ENCODE measurements around the gene CUL1.

Gene CUL1

DNA sequence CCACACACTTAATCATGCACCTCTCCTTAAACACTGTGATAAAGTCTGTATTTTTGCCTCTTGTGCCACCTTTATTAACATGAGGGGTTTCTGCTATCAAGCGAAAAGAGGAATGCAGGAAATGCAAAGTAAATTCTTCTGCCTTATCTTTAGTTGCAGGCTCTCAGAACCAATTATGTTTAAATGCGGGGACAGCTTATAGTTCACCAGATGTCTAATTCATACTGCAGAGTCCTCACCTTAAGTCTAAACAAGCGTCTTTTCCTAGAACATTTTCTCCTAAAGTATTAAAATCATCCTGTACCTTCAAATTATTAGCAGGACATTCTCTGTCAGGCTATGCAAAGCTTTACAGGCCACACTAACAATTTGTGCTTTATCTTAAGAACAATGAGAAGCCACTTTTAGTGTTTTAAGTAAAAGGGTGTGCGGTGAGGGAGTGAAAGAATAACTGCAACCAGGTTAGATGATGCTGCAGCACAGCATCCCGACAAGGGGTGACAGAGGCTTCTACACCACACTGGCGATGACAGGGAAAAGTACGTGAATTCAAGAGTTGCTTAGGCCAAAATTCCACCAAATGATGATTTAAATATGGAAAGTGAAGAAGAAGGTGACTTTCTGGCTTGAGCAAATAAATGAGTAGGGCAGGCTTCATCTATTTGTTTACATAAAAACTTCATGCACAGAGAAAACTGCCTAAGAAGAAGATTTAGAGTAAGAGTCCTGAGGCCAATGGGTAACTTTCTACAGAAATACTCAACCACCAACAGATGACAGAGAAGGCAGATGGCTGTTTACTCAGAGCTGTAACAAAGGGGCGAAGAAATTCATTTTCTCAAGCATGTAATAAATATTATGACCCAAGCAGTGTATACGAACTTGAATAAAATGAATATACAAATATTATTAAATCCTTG, 149.4 kb downstream of the CUL1 start:
- TF ChIP-seq, protein P1, sequence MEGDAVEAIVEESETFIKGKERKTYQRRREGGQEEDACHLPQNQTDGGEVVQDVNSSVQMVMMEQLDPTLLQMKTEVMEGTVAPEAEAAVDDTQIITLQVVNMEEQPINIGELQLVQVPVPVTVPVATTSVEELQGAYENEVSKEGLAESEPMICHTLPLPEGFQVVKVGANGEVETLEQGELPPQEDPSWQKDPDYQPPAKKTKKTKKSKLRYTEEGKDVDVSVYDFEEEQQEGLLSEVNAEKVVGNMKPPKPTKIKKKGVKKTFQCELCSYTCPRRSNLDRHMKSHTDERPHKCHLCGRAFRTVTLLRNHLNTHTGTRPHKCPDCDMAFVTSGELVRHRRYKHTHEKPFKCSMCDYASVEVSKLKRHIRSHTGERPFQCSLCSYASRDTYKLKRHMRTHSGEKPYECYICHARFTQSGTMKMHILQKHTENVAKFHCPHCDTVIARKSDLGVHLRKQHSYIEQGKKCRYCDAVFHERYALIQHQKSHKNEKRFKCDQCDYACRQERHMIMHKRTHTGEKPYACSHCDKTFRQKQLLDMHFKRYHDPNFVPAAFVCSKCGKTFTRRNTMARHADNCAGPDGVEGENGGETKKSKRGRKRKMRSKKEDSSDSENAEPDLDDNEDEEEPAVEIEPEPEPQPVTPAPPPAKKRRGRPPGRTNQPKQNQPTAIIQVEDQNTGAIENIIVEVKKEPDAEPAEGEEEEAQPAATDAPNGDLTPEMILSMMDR (IDR thresholded peaks at IDR 0.05; ENCODE audit: low read depth, low read length, missing control alignments), result no peak
- Histone ChIP-seq H3K36me3 (replicated peaks) (no peaks in the 10 kb centered on the region), H3K27ac (no peak overlapping the region), H3K27me3 (replicated peaks) (no peaks in the 10 kb centered on the region), H3K4me3 (ENCODE audit: low read depth, low read length) (no peak overlapping the region)
- no peak for DNase-seq
- in situ Hi-C loops (cut with HindIII; ENCODE audit: low pct_ligation_motif_present, low sequenced_read_pairs), result no loop called here

DNA sequence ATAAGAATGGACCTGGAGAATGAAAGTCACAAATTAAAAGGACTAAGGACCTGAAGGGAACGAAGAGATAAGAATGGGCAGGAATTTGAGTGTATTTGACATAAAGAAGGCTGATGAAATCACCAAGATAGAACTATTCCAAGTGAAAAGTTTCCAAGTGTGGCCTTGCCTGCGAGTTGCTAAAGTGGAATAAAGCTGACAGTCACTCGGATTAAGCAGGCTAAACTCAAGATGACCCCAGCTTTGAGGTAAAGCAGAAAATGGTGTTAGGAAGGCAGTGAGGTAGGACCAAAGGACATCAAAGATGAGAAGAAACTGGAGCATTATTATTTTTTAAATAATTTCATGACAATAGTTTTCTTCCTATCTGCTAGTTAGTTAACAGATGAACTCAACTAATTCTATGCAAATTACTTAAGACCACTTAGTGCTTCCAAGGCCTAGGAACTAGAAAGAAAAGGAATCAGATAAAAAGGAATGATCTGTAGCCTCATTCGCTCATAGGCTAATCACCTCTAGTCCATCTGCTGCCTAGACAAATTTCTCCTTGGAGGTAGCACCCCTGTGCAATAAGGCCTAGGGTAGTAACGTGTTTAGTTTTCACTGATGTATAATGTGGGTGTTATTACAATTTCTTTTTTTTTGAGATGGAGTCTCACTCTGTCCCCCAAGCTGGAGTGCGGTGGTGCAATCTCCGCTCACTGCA, 150.8 kb downstream of the CUL1 start:
- no peak for DNase-seq
- in situ Hi-C loops (cut with HindIII; ENCODE audit: low pct_ligation_motif_present, low sequenced_read_pairs), result no loop called here
- no peak overlapping the region for H3K4me3 ChIP-seq (ENCODE audit: low read depth, low read length)
- H3K27me3 ChIP-seq (replicated peaks), result no peaks in the 10 kb centered on the region
- H3K27ac ChIP-seq, result no peak overlapping the region
- TF ChIP-seq, protein P1 (IDR thresholded peaks at IDR 0.05; ENCODE audit: low read depth, low read length, missing control alignments), result no peak
- H3K36me3 ChIP-seq (replicated peaks), result no peaks in the 10 kb centered on the region

DNA sequence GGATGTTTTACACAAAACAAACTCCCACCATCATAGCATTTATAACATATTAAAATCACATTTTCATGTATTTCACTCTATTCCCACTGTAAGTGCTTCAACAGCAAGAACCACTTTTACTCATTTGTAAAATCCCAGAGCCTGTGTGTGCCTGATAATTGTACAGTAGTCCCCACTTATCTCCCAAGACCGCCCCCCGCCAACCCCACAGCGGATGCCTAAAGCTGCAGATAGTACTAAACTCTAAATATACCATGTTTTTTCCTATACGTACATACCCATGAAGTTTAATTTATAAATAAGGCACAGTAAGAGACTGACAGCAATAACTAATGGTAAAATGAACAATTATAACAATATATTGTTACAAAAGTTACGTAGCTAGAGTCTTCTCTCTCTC, 151.9 kb downstream of the CUL1 start:
- no peaks in the 10 kb centered on the region for H3K36me3 ChIP-seq (replicated peaks)
- H3K4me3 ChIP-seq (ENCODE audit: low read depth, low read length), result no peak overlapping the region
- no peaks in the 10 kb centered on the region for H3K27me3 ChIP-seq (replicated peaks)
- no peak for DNase-seq
- TF ChIP-seq, protein P1 (IDR thresholded peaks at IDR 0.05; ENCODE audit: low read depth, low read length, missing control alignments), result no peak
- no peak overlapping the region for H3K27ac ChIP-seq
- in situ Hi-C loops (cut with HindIII; ENCODE audit: low pct_ligation_motif_present, low sequenced_read_pairs), result no loop called here
